ENCODE results near the gene SPATA6L.

DNA sequence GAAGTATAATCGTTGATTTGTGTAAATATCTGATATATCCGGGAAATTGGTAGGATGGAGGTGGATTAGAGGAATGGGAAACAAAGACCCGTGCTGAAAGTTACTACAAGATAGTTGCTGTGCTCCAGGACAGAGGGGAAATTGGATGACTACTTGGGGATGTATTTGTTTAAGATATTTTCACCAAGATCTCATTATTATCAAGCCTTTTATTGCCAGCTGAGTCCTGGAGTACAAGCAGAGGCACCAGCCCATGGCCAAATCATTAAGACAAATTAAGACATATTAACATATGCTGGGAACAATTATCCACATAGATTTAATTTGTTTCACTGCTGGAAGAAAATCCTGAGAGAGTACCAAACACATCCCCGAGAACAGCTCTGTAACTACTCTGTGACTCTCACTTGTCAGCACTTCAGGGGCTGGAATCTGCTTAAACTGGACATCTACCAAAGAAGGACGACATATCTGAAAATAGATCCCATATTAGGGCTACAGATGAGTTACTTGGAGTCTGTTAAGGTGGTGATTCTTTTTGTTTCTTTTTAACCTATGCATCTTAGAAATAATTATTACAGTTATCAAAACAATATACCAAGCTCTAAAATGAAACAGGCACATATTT lies 107.8 kb downstream of the SPATA6L start:
- no peak for TF ChIP-seq EZH2 (IDR thresholded peaks at IDR 0.05; ENCODE audit: borderline replicate concordance, low read length)
- TF ChIP-seq, protein P1, sequence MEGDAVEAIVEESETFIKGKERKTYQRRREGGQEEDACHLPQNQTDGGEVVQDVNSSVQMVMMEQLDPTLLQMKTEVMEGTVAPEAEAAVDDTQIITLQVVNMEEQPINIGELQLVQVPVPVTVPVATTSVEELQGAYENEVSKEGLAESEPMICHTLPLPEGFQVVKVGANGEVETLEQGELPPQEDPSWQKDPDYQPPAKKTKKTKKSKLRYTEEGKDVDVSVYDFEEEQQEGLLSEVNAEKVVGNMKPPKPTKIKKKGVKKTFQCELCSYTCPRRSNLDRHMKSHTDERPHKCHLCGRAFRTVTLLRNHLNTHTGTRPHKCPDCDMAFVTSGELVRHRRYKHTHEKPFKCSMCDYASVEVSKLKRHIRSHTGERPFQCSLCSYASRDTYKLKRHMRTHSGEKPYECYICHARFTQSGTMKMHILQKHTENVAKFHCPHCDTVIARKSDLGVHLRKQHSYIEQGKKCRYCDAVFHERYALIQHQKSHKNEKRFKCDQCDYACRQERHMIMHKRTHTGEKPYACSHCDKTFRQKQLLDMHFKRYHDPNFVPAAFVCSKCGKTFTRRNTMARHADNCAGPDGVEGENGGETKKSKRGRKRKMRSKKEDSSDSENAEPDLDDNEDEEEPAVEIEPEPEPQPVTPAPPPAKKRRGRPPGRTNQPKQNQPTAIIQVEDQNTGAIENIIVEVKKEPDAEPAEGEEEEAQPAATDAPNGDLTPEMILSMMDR (IDR thresholded peaks at IDR 0.05; ENCODE audit: low read length), result no peak
